Activated T-helper 2 cell treated with anti-CD3 and anti-CD28 coated beads, Interferon-gamma antibody, Interleukin-2, Interleukin-4, amounts not matched to agents 10 μg/mL and 5 μg/mL and 100 μg/mL, durations not matched to agents 14 hours and 24 hours and 36 hours (primary cell): ENCODE data around the gene PIK3R3. TPM values are rescaled to one million over a fixed set of nuclear protein-coding genes. Genes with fewer than 3 reads are reported as not detected.
"Not testable (repeated sequence)": the region's sequence is repeated elsewhere in the genome, so short reads cannot be mapped to it uniquely, and the experiment has no call there.

ENCODE experiments used
- DNase-seq: peaks from one replicate; pipeline ENCODE4 v3.0.0; 2021; ENCODE audit warnings: low spot score
- H3K27ac Mint-ChIP-seq: one replicate; pipeline ENCODE4 v1.8.0; 2021; ENCODE audit warnings: mixed read lengths
- H3K27me3 Mint-ChIP-seq: one replicate; pipeline ENCODE4 v1.8.0; 2021; ENCODE audit warnings: low read depth, mixed read lengths
- H3K36me3 Mint-ChIP-seq: one replicate; pipeline ENCODE4 v1.8.0; 2021; ENCODE audit warnings: low read depth, mixed read lengths
- H3K4me1 Mint-ChIP-seq: one replicate; pipeline ENCODE4 v1.8.0; 2021; ENCODE audit warnings: low read depth, mixed read lengths
- H3K4me3 Mint-ChIP-seq: one replicate; pipeline ENCODE4 v1.8.0; 2021; ENCODE audit warnings: low read depth, mild to moderate bottlenecking, moderate library complexity, mixed read lengths
- H3K9me3 Mint-ChIP-seq: one replicate; pipeline ENCODE4 v1.8.0; 2021; ENCODE audit warnings: mixed read lengths
- intact Hi-C: fragments of 100-400 bp; cut with micrococcal nuclease; formaldehyde crosslinking; loops from one replicate; pipeline ENCODE4 v1.15.1; 2023
- total RNA-seq: library from RNA; stranded (reverse); gene quantifications from 2 replicates; pipeline ENCODE4 v1.2.3, GENCODE V29; 2022

Gene PIK3R3
- total RNA-seq, 1 donor from 2014 or later = 3.3 TPM

GRCh38 chr1:46114925-46115603, 17.4 kb downstream of the PIK3R3 start:
- intact Hi-C loops = no loop called here
- no peak for DNase-seq
- Mint-ChIP-seq H3K27me3 (no peaks in the 10 kb centered on the region), H3K36me3 (no peaks in the 10 kb centered on the region), H3K27ac (no peak overlapping the region), H3K4me3 (no peak overlapping the region), H3K4me1 (no peaks in the 10 kb centered on the region), H3K9me3 (no peaks in the 10 kb centered on the region)

GRCh38 chr1:46113948-46114347, 18.5 kb downstream of the PIK3R3 start:
- Mint-ChIP-seq H3K4me3 (no peak overlapping the region), H3K27ac (no peak overlapping the region), H3K36me3 (no peaks in the 10 kb centered on the region), H3K9me3 (no peaks in the 10 kb centered on the region), H3K4me1 (no peaks in the 10 kb centered on the region), H3K27me3 (peaks cover 1% of the 10 kb centered on the region)
- no peak for DNase-seq
- intact Hi-C loops = no loop called here

- peaks cover 6% of the 10 kb centered on the region for H3K27me3 Mint-ChIP-seq
- no peak overlapping the region for H3K4me3 Mint-ChIP-seq
- no peaks in the 10 kb centered on the region for H3K36me3 Mint-ChIP-seq
- H3K4me1 Mint-ChIP-seq = no peaks in the 10 kb centered on the region
- no peaks in the 10 kb centered on the region for H3K9me3 Mint-ChIP-seq
- no peak for DNase-seq
- intact Hi-C loops = no loop called here
- H3K27ac Mint-ChIP-seq = no peak overlapping the region
These were observed 20.3 kb downstream of the PIK3R3 start for GRCh38 chr1:46112108-46112507.

- DNase-seq = no peak
- Mint-ChIP-seq H3K4me1 (no peaks in the 10 kb centered on the region), H3K36me3 (no peaks in the 10 kb centered on the region), H3K27me3 (peaks cover 6% of the 10 kb centered on the region), H3K4me3 (no peak overlapping the region), H3K9me3 (no peaks in the 10 kb centered on the region), H3K27ac (no peak overlapping the region)
- intact Hi-C loops = no loop called here
These were observed 21.9 kb downstream of the PIK3R3 start for GRCh38 chr1:46110521-46110920.

GRCh38 chr1:46102769-46103476, 29.5 kb downstream of the PIK3R3 start:
- peaks cover 5% of the 10 kb centered on the region for H3K9me3 Mint-ChIP-seq
- H3K27me3 Mint-ChIP-seq = peaks cover 3% of the 10 kb centered on the region
- DNase-seq = no peak
- H3K4me3 Mint-ChIP-seq = no peak overlapping the region
- intact Hi-C loops = no loop called here
- H3K36me3 Mint-ChIP-seq = no peaks in the 10 kb centered on the region
- no peak overlapping the region for H3K27ac Mint-ChIP-seq
- H3K4me1 Mint-ChIP-seq = peaks cover 3% of the 10 kb centered on the region

- H3K36me3 Mint-ChIP-seq = no peaks in the 10 kb centered on the region
- no peak overlapping the region for H3K27ac Mint-ChIP-seq
- no peak for DNase-seq
- H3K27me3 Mint-ChIP-seq = peaks cover 5% of the 10 kb centered on the region
- peaks cover 5% of the 10 kb centered on the region for H3K9me3 Mint-ChIP-seq
- intact Hi-C loops = no loop called here
- H3K4me3 Mint-ChIP-seq = no peak overlapping the region
- peaks cover 13% of the 10 kb centered on the region for H3K4me1 Mint-ChIP-seq
These were observed 33.2 kb downstream of the PIK3R3 start for GRCh38 chr1:46099215-46099614.

- H3K36me3 Mint-ChIP-seq = no peaks in the 10 kb centered on the region
- no peak for DNase-seq
- intact Hi-C loops = no loop called here
- H3K9me3 Mint-ChIP-seq = peaks cover 5% of the 10 kb centered on the region
- H3K4me1 Mint-ChIP-seq = peaks cover 13% of the 10 kb centered on the region
- H3K27me3 Mint-ChIP-seq = peaks cover 5% of the 10 kb centered on the region
- no peak overlapping the region for H3K4me3 Mint-ChIP-seq
- H3K27ac Mint-ChIP-seq = no peak overlapping the region
These were observed 34.3 kb downstream of the PIK3R3 start for GRCh38 chr1:46098027-46098712.

- peaks cover 5% of the 10 kb centered on the region for H3K9me3 Mint-ChIP-seq
- no peak for DNase-seq
- peaks cover 10% of the 10 kb centered on the region for H3K27me3 Mint-ChIP-seq
- H3K27ac Mint-ChIP-seq = no peak overlapping the region
- H3K4me3 Mint-ChIP-seq = no peak overlapping the region
- no peaks in the 10 kb centered on the region for H3K36me3 Mint-ChIP-seq
- peaks cover 13% of the 10 kb centered on the region for H3K4me1 Mint-ChIP-seq
- intact Hi-C loops = no loop called here
These were observed 35.3 kb downstream of the PIK3R3 start for GRCh38 chr1:46097149-46097472.

GRCh38 chr1:46096269-46097148, 35.9 kb downstream of the PIK3R3 start:
- no peak overlapping the region for H3K4me3 Mint-ChIP-seq
- H3K36me3 Mint-ChIP-seq = no peaks in the 10 kb centered on the region
- intact Hi-C loops = no loop called here
- H3K27me3 Mint-ChIP-seq = peaks cover 11% of the 10 kb centered on the region
- peaks cover 13% of the 10 kb centered on the region for H3K4me1 Mint-ChIP-seq
- peaks cover 5% of the 10 kb centered on the region for H3K9me3 Mint-ChIP-seq
- H3K27ac Mint-ChIP-seq = no peak overlapping the region
- no peak for DNase-seq

- H3K27ac Mint-ChIP-seq, H3K27me3 Mint-ChIP-seq, intact Hi-C loops, DNase-seq, H3K36me3 Mint-ChIP-seq, H3K9me3 Mint-ChIP-seq, H3K4me3 Mint-ChIP-seq: not testable (repeated sequence)
- peaks cover 13% of the 10 kb centered on the region for H3K4me1 Mint-ChIP-seq
These were observed 37.3 kb downstream of the PIK3R3 start for GRCh38 chr1:46095110-46095509.

- Mint-ChIP-seq H3K27me3 (peaks cover 9% of the 10 kb centered on the region), H3K4me3 (no peak overlapping the region), H3K36me3 (no peaks in the 10 kb centered on the region), H3K27ac (no peak overlapping the region), H3K4me1 (peaks cover 13% of the 10 kb centered on the region), H3K9me3 (peaks cover 4% of the 10 kb centered on the region)
- DNase-seq = no peak
- intact Hi-C loops = no loop called here
These were observed 37.9 kb downstream of the PIK3R3 start for GRCh38 chr1:46094471-46095005.

- Mint-ChIP-seq H3K4me1 (peaks cover 13% of the 10 kb centered on the region), H3K27me3 (peaks cover 11% of the 10 kb centered on the region)
- H3K36me3 Mint-ChIP-seq, intact Hi-C loops, H3K4me3 Mint-ChIP-seq, H3K27ac Mint-ChIP-seq, DNase-seq, H3K9me3 Mint-ChIP-seq: not testable (repeated sequence)
These were observed 38.6 kb downstream of the PIK3R3 start for GRCh38 chr1:46093832-46094231.
